Astrocyte (in vitro differentiated cells and primary cell): ENCODE data around the gene ZNF776. TPM values are rescaled to one million over a fixed set of nuclear protein-coding genes. Genes with fewer than 3 reads are reported as not detected.

ENCODE experiments used
- DNase-seq: peaks from one replicate; pipeline ENCODE4 v3.0.0-alpha.2; 2010; ENCODE audit warnings: low read depth
- FAIRE-seq: peaks from 2 replicates; lab custom pipeline; 2011; peaks lifted over from hg19 to GRCh38; lab: Jason Lieb, UNC
- H2AFZ ChIP-seq: 2 replicates; pipeline ENCODE4 v1.6.0; 2012; ENCODE audit warnings: low read depth, low read length, inconsistent platforms
- H3K27ac ChIP-seq: 2 replicates; pipeline ENCODE4 v1.5.1; 2011; ENCODE audit warnings: low read depth, low read length, inconsistent platforms
- H3K27me3 ChIP-seq: 2 replicates; pipeline ENCODE4 v1.6.0; 2011; ENCODE audit warnings: low read length, inconsistent platforms; ENCODE audit not compliant: insufficient read depth
- H3K36me3 ChIP-seq: 2 replicates; pipeline ENCODE4 v1.5.1; 2011; ENCODE audit warnings: low read length, inconsistent platforms; ENCODE audit not compliant: insufficient read depth
- H3K4me1 ChIP-seq: 2 replicates; pipeline ENCODE4 v1.5.1; 2011; ENCODE audit warnings: low read length, inconsistent platforms; ENCODE audit not compliant: insufficient read depth
- H3K4me2 ChIP-seq: 2 replicates; pipeline ENCODE4 v1.6.0; 2012; ENCODE audit warnings: low read length, inconsistent platforms
- H3K4me3 ChIP-seq: 2 replicates; pipeline ENCODE4 v1.5.1; 2011; ENCODE audit warnings: low read depth, mild to moderate bottlenecking, low read length, inconsistent platforms; ENCODE audit not compliant: insufficient read depth
- H3K79me2 ChIP-seq: 2 replicates; pipeline ENCODE4 v1.6.0; 2012; ENCODE audit warnings: mild to moderate bottlenecking, low read length, inconsistent platforms; ENCODE audit not compliant: insufficient read depth
- H3K9ac ChIP-seq: 2 replicates; pipeline ENCODE4 v1.6.0; 2012; ENCODE audit warnings: mild to moderate bottlenecking, low read length, inconsistent platforms
- H3K9me3 ChIP-seq: 2 replicates; pipeline ENCODE4 v1.5.1; 2012; ENCODE audit warnings: low read depth, mild to moderate bottlenecking, low read length, inconsistent platforms; ENCODE audit not compliant: insufficient read depth
- H4K20me1 ChIP-seq: 2 replicates; pipeline ENCODE4 v1.6.0; 2012; ENCODE audit warnings: low read length, inconsistent platforms; ENCODE audit not compliant: insufficient read depth
- H3K27ac Mint-ChIP-seq: one replicate; pipeline ENCODE4 v1.8.0; 2021; ENCODE audit warnings: mild to moderate bottlenecking, mixed read lengths; ENCODE audit not compliant: unreplicated experiment
- H3K27me3 Mint-ChIP-seq: one replicate; pipeline ENCODE4 v1.8.0; 2021; ENCODE audit warnings: low read depth, mixed read lengths; ENCODE audit not compliant: unreplicated experiment
- H3K36me3 Mint-ChIP-seq: one replicate; pipeline ENCODE4 v1.8.0; 2021; ENCODE audit warnings: low read depth, mixed read lengths; ENCODE audit not compliant: unreplicated experiment
- H3K4me1 Mint-ChIP-seq: one replicate; pipeline ENCODE4 v1.8.0; 2021; ENCODE audit warnings: low read depth, mixed read lengths; ENCODE audit not compliant: unreplicated experiment
- H3K4me3 Mint-ChIP-seq: one replicate; pipeline ENCODE4 v1.8.0; 2021; ENCODE audit warnings: mild to moderate bottlenecking, moderate library complexity, mixed read lengths; ENCODE audit not compliant: unreplicated experiment
- H3K9me3 Mint-ChIP-seq: one replicate; pipeline ENCODE4 v1.8.0; 2021; ENCODE audit warnings: mild to moderate bottlenecking, mixed read lengths; ENCODE audit not compliant: unreplicated experiment
- CTCF ChIP-seq: IDR thresholded peaks from 2 replicates; pipeline ENCODE4 v1.5.1; 2011; ENCODE audit warnings: low read depth, mild to moderate bottlenecking, inconsistent platforms, low read length, moderate library complexity; ENCODE audit not compliant: insufficient read depth
- EZH2 ChIP-seq: IDR thresholded peaks from 2 replicates; pipeline ENCODE4 v1.6.1; 2012; ENCODE audit warnings: mild to moderate bottlenecking, low read length, inconsistent platforms; ENCODE audit not compliant: insufficient read depth
- total RNA-seq: library from RNA; stranded (reverse); gene quantifications from 2 replicates; pipeline ENCODE4 v1.2.1, GENCODE V29; 2021

Gene ZNF776
- total RNA-seq, 1 donor from 2014 or later: 17.4 TPM

GRCh38 chr19:57776764-57777296 is 30.2 kb downstream of the ZNF776 start:
- peaks cover 13% of the 10 kb centered on the region for H4K20me1 ChIP-seq
- no peak overlapping the region for H3K4me3 ChIP-seq
- peaks cover 87% of the 10 kb centered on the region for H3K79me2 ChIP-seq
- H3K4me2 ChIP-seq: no peak overlapping the region
- Mint-ChIP-seq H3K27ac (no peak overlapping the region), H3K4me1 (peaks cover 5% of the 10 kb centered on the region), H3K9me3 (peaks cover 13% of the 10 kb centered on the region), H3K4me3 (peak overlapping the region; percentile 10), H3K36me3 (peaks cover 50% of the 10 kb centered on the region), H3K27me3 (no peaks in the 10 kb centered on the region)
- FAIRE-seq (no peak), DNase-seq (no peak)
- H3K9ac ChIP-seq: no peak overlapping the region
- H3K27ac ChIP-seq: no peak overlapping the region
- no peak for TF ChIP-seq CTCF
- TF ChIP-seq EZH2: no peak
- no peak overlapping the region for H2AFZ ChIP-seq
- peaks cover 51% of the 10 kb centered on the region for H3K9me3 ChIP-seq
- H3K4me1 ChIP-seq: no peaks in the 10 kb centered on the region
- peaks cover 38% of the 10 kb centered on the region for H3K36me3 ChIP-seq
- no peaks in the 10 kb centered on the region for H3K27me3 ChIP-seq

- H4K20me1 ChIP-seq: peaks cover 13% of the 10 kb centered on the region
- no peak overlapping the region for H2AFZ ChIP-seq
- peaks cover 78% of the 10 kb centered on the region for H3K79me2 ChIP-seq
- H3K36me3 Mint-ChIP-seq: peaks cover 48% of the 10 kb centered on the region
- peaks cover 35% of the 10 kb centered on the region for H3K36me3 ChIP-seq
- H3K27me3 ChIP-seq: no peaks in the 10 kb centered on the region
- H3K9me3 ChIP-seq: peaks cover 49% of the 10 kb centered on the region
- H3K27ac Mint-ChIP-seq: no peak overlapping the region
- H3K4me1 ChIP-seq: no peaks in the 10 kb centered on the region
- no peaks in the 10 kb centered on the region for H3K27me3 Mint-ChIP-seq
- peaks cover 4% of the 10 kb centered on the region for H3K4me1 Mint-ChIP-seq
- no peak overlapping the region for H3K9ac ChIP-seq
- H3K4me3 Mint-ChIP-seq: no peak overlapping the region
- DNase-seq: no peak
- no peak for TF ChIP-seq EZH2
- no peak for TF ChIP-seq CTCF
- H3K4me3 ChIP-seq: no peak overlapping the region
- no peak for FAIRE-seq
- no peak overlapping the region for H3K27ac ChIP-seq
- peaks cover 13% of the 10 kb centered on the region for H3K9me3 Mint-ChIP-seq
- no peak overlapping the region for H3K4me2 ChIP-seq
These were observed 31.7 kb downstream of the ZNF776 start for GRCh38 chr19:57778336-57778735.

GRCh38 chr19:57779220-57779845 is 32.7 kb downstream of the ZNF776 start:
- H2AFZ ChIP-seq: no peak overlapping the region
- Mint-ChIP-seq H3K4me3 (no peak overlapping the region), H3K27ac (no peak overlapping the region), H3K27me3 (no peaks in the 10 kb centered on the region), H3K36me3 (peaks cover 44% of the 10 kb centered on the region), H3K9me3 (peaks cover 13% of the 10 kb centered on the region), H3K4me1 (no peaks in the 10 kb centered on the region)
- peaks cover 35% of the 10 kb centered on the region for H3K36me3 ChIP-seq
- no peak overlapping the region for H3K4me3 ChIP-seq
- H3K79me2 ChIP-seq: peaks cover 72% of the 10 kb centered on the region
- no peak for DNase-seq
- no peak for FAIRE-seq
- no peak overlapping the region for H3K4me2 ChIP-seq
- no peak for TF ChIP-seq CTCF
- TF ChIP-seq EZH2: no peak
- H3K9ac ChIP-seq: no peak overlapping the region
- no peaks in the 10 kb centered on the region for H3K4me1 ChIP-seq
- H3K27ac ChIP-seq: no peak overlapping the region
- peaks cover 49% of the 10 kb centered on the region for H3K9me3 ChIP-seq
- no peaks in the 10 kb centered on the region for H3K27me3 ChIP-seq
- H4K20me1 ChIP-seq: peaks cover 10% of the 10 kb centered on the region
